HG02678 (cell line): ENCODE results near the gene HEPN1.
A peak's percentile ranks its signal among the peaks of the same experiment; 100 is the strongest.
"Not testable (repeated sequence)": the region's sequence is repeated elsewhere in the genome, so short reads cannot be mapped to it uniquely, and the experiment has no call there.

Source experiments
- ATAC-seq: cut with Tn5 transposase; IDR thresholded peaks from one replicate; pipeline ENCODE4 v1.9.1; 2021; ENCODE audit warnings: mild to moderate bottlenecking, moderate library complexity; ENCODE audit not compliant: unreplicated experiment

HEPN1 gene

DNA sequence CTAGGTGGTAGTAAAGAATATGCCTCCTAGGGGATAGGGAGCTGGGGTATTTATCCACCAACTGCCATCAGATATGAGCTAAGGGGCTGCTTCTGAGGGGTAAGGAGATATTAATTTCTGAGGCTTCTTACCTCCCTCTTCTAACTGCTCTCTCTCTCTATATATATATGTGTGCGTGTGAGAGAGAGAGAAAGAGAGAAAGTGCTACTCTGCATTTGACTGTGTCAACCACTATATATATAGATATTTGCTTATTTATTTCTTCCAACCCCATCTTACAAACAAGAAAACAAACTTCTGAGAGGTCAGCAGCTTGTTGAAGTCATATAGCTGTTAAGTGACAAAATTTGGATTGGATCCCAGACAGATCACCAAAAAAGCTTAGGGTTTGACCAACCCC, 22.7 kb downstream of the HEPN1 start:
- no peak for ATAC-seq

DNA sequence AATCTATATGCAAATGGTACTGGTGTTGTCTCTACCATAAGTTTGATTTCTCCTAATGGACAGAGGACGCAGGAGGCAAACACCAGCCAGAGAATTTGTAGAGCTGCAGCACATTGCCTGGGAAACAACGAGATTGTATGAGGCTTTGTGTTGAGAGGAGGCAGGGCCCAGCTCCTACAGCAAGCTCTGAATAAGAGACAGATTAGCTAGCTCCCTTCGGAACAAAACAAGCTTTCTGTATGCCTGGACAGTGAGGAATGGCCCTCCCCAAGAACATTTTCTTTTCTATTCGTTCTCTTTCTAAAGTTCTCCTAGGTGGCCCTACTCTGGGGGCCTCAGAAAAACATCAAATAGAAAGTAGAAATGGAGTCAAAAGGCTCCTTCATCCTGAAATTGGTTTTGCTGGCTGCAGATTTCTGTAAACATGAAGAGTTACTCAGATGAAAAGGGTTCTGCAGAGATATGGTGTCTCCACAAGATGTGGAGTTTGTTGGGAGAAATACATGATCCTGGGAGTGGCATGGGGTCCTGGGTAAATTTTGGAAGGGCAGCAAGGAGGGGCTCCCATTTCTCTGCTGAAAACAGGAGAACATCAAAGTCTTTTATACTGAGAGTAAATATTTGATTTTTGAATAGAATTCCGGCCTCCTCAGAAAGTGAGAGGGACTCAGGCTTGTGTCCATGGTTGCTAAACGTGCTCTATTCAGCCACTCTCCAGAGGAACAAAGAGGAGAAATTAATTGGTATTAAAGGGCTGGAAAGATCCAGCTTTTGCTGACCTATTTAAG, 23.6 kb downstream of the HEPN1 start:
- ATAC-seq, result no peak

DNA sequence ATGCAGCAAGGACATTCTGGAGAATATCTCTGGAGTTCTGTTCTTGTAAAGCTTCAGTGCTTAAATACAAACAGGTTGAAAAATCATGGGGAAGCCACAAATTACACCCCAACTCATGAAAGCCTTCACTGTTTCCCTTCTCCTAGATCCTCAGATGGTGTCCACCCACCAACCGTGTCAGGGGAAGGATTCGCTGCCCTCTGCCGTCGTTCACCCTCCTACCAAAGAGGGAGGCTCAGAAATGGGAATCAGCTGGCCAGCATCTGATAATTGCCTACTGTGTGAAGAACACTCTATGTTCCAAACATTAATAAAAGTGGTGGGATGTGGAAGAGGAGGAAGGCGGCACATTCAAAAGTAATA, 24.2 kb downstream of the HEPN1 start:
- ATAC-seq, result no peak

DNA sequence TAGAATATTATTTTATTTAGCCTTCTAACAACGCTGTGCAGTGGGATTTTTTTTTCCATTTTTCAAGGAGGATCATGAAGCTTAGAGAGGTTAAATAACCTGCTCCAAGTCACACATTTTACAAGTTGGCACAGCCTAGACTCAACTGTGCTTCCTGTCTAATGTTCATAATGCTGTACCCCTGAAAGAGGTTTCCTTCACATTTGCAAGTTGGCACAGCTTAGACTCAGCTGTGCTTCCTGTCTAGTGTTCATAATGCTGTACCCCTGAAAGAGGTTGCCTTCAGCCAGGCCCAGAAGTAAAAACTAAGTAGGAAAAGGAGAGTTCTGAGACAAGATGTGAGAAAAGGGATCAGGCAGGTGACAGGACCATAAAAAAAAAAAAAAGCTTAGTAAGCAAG, 24.7 kb downstream of the HEPN1 start:
- ATAC-seq, result no peak

DNA sequence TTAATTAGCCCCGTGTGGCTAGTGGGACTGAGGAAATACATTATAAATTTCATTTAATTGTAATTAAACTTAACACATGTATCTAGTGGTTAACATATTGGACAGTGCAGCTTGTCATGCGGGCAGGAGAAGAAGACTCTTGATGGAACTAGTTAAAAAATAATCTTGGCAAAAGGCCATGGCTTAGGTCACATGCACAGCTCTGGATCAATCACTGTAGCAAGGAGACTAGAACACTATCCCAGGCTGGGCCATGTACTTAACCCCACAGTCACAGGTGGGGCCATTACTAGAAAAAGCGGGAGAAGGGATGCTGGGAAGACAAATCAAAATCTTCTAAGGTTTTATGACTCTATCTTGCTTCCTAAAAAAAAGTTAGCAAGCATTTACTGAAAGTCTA, 25.5 kb downstream of the HEPN1 start:
- ATAC-seq, result no peak

DNA sequence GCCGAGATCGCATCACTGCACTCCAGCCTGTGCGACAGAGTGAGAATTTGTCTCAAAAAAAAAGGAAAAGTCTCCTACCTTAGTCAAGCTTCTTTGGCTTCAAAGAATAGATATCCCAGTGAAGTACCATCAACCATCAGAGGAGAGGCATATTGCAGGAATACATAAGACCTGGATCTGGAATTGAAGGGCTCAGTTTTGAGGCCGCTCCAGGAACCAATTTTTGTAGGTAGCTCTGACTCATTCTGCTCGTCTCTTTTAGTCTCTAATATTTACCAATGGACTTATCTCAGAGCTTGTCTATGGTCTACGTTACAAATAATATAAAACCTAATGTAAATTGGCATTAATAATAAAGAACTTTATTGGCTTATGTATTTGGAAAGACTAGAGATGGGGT, 26.8 kb downstream of the HEPN1 start:
- no peak for ATAC-seq

DNA sequence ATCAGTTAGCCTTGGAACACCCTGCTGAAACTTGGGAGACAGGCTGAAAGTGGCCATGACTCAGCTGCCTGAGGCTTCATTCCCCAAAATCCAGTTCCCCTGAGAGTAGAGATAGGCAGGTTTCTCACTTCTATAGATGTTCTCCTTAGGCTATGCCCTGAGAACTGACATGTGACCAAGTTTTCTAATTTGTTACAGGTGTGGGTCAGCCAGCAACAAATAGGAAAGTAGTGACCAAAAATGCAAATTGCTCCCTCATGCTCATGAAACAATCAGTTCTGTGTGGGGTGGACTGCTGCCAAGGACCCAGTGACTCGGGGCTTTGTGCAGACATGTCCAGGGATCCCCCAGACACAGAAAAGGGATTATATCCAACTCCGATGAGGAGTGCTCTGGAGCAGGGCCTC, 27.7 kb downstream of the HEPN1 start:
- no peak for ATAC-seq

DNA sequence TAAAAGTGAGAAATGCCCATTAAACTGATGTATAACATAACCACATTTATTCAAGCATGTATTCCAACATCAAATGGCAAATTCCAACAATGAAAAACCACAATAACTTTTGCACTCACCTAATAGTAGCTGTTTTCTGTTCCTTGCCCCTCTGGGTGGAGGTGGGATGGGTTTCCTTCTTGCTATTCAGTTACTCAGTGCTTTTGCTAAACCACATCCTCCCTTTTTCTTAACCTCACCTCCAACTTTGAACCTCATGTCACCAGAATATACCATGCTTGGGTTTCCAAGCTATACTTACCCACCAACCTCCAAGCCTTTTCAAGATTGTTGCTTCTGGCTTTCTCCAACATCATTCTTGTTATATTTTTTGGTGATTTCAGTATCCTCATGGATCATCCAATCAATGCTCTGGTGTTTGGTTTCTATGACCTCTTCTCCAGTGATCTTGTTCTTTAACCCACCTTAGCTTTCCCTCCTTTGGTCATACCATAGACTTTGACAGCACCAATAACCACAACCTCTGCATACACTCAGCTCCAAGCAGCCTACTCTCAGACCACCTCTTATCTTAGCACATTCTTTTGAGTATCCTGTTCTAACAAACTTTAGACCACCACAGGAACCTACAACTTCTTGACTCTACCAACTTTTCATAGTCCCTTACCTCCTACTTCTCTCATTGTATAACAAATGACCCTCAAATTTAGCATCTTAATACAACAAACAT, 31.7 kb downstream of the HEPN1 start:
- no peak for ATAC-seq

DNA sequence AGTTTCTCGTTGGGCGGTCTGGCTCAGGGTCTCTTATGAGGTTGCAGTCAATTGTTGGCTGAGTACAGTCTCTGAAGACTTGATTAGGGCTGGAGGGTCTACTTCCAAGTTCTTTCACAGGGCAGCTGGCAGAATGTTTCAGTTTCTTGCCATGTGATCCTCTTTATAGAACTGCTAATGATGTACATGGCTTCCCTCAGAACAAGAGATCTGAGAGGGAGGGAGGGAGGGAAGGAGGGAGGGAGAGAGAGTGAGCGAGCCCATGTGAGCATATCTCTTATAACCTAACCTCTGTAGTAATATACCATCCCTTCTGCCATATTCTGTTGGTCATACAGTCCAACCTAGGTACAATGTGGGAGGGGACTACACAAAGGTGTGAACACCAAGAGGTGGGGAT, 32.3 kb downstream of the HEPN1 start:
- ATAC-seq, result no peak

DNA sequence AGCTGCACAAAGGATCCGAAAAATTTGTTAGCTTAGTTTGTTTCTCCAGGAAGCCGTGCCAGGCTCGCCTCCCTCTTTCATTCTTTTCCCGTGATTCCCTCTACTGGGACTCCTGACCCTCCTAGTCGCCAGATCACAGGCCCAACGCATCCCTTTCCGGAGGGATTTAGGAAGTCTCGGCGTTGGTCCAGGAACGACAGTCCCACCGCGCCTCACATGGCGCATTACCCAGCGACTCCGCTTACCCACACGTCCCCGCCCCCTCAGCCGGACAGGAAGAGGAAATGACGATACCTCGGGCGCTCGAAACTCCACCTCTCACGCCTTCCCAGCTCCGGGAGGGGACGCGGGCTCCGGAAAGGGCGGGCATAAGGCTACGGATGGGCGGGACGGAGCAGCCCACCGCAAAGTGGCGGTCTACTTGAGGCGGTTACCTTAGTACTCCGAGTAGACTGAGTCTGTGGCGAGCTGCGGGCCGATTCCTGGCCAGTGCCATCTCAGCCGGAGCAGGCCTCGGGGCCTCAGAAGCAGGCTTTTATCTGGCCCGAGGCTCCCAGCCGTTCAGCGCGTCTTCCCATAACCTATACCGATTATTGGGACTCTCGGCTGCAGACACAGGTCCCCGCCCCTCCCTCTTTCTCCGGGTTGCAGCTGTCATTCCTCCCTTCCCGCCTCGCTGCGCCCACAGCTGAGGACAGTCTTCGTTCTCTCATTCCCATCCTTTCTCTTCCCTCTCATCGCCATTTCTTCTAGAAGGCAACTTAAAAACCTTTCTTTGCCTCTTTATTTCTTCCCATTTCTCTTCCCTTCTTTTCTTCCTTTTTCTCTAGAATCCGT, 34.9 kb downstream of the HEPN1 start, which contains the start of gene CCDC15:
Gene CCDC15 (plus strand): TSS at position 450 of the 837 bp plus-strand sequence. CDS start 531 bp downstream, outside the sequence.
- peak; percentile 100 for ATAC-seq

DNA sequence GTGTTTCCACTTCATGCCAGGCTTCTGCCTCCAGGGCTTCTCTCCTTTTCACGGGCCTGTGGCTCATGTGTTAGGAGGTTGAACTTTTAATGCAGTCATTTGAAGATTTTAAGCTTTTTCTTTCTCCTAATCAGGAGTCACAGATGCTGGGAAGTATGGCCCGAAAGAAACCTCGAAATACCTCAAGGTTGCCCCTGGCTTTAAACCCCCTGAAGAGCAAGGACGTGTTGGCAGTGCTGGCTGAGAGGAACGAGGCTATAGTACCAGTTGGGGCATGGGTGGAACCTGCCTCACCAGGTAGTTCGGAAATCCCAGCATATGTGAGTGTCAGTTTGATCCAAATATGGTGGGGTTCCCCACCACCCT, 35.5 kb downstream of the HEPN1 start:
- no peak for ATAC-seq

DNA sequence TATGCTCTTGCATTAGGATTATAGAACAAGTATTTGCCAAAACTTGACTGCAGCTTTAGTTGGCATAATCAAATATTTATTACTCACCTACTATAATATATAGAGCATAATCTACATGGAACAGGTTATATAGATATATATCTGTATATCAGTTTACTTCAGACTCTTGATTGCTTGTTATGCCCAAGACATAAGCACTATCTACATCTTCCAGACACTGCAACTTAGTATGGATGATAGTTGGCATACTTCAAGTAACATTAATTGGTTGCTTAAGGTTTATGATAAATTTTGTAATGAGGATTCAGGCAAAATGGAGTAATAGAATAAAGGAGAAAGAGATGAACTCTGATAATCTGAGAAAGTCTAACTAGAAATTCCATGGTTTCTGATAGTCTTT, 36.0 kb downstream of the HEPN1 start:
- ATAC-seq, result no peak

DNA sequence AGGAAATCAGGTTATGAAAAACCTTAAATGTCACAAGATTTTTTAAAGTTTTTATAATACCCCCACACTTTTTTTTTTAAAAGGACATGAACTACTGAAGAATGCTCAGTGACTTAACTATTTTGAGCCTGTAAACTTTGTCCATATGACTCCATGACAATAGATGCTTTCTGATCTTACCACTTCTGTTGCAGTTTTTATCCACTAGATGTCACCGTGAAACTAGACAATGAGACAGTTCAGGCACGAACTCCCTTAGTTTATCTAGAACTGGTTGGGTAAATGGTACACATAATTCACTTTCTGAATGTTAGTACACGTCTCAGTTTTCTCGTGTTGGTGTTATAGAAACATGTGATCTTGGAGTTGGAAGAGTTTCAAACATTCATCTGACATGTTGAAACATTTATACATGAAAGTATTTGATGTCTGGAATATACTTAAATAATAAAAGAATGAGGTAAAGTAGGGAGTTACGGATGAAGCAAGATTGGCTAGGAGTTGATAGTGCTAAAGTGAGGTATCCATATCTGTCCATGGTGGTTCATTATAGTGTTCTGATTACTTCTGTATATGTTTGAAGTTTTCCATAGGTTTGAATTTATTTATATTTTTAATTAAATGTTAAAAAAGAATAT, 43.0 kb downstream of the HEPN1 start:
- ATAC-seq, result peak; percentile 90

DNA sequence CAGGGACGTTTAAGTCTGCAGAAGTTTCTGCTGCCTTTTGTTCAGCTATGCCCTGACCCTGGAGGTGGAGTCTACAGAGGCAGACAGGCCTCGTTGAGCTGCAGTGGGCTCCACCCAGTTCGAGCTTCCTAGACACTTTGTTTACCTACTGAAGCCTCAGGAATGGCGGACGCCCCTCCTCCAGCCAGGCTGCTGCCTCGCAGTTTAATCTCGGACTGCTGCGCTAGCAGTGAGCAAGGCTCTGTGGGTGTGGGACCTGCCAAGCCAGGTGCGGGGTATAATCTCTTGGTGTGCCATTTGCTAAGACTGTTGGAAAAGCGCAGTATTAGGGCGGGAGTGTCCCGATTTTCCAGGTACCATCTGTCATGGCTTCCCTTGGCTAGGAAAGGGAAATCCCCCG, 49.1 kb downstream of the HEPN1 start:
- ATAC-seq, result not testable (repeated sequence)
